Mucosa of descending colon (tissue), 3 donors: Measurements from ENCODE around the gene KCNH8. TPM values are rescaled to one million over a fixed set of nuclear protein-coding genes. Genes with fewer than 3 reads are reported as not detected.
A peak's percentile ranks its signal among the peaks of the same experiment; 100 is the strongest.
"Not testable (repeated sequence)": the region's sequence is repeated elsewhere in the genome, so short reads cannot be mapped to it uniquely, and the experiment has no call there.

Experiments used
- ATAC-seq: fragments of 200-7000 bp; cut with Tn5 transposase; one replicate; pipeline ENCODE4 v1.9.1; 2020; ENCODE audit warnings: mild to moderate bottlenecking, moderate library complexity
- DNase-seq, 3 donors: peaks; one replicate each; pipeline ENCODE4 v3.0.0-alpha.2; 2020
- H3K36me3 ChIP-seq: fragments of 200-600 bp; one replicate; pipeline ENCODE4 v1.8.0; 2021; ENCODE audit warnings: low read depth, mild to moderate bottlenecking
- H3K4me1 ChIP-seq: fragments of 200-600 bp; one replicate; pipeline ENCODE4 v1.8.0; 2021; ENCODE audit warnings: low read depth, mild to moderate bottlenecking
- H3K4me3 ChIP-seq: fragments of 200-600 bp; one replicate; pipeline ENCODE4 v1.8.0; 2021; ENCODE audit warnings: mild to moderate bottlenecking
- H3K9me3 ChIP-seq: fragments of 200-600 bp; one replicate; pipeline ENCODE4 v1.8.0; 2021; ENCODE audit warnings: mild to moderate bottlenecking
- CTCF ChIP-seq: fragments of 200-600 bp; IDR thresholded peaks from one replicate; pipeline ENCODE4 v1.8.0; 2022; ENCODE audit warnings: antibody characterized with exemption, mild to moderate bottlenecking
- intact Hi-C, 2 donors: fragments of 100-400 bp; cut with DNase I in 1 of 2; cut with micrococcal nuclease in 1 of 2; formaldehyde crosslinking; loops; one replicate each; pipeline versions ENCODE4 v1.11.0 to v1.11.1; 2022; cut with DNase I, micrococcal nuclease
- total RNA-seq, 3 donors: library from RNA; stranded (reverse); fragmentation: NEBNext Ultra II Directional in 2 of 3; extraction: Animal tissue kit (Norgen Biotek cat#: 25700) in 2 of 3; gene quantifications; one replicate each; pipeline versions ENCODE4 v1.2.1 to v1.2.4, GENCODE V29; 2021 to 2023
- donor health status: DM: no; HTN: no; CAD: no; lungs with moderate emphysema.
- donor health status: DM: no; HTN: no; CAD: no.
- donor health status: DM: no; HTN: yes; CAD: no.

The KCNH8 gene
- total RNA-seq, 3 donors from 2014 or later = 1.0 to 1.3 (median 1.1) TPM

DNA sequence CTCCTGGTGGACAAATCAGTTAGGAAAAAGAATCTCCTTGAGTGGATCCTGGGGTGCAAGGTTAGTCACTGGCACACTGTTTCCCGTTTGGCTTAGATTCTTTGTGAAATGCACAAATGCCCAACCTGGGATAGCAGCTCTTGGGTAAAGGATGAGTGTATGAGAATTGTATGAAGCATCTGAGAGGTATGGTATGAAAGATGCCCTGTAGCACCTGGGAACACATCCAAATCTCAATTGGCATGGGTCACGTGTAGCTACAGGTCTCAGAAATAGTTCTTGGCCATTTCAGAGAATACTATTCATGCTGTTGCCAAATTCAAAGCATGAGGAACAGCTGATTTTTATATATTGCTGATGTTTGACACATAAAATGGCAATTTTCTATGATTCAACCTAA lies 84.3 kb downstream of the KCNH8 start:
- Histone ChIP-seq H3K4me1 (no peaks in the 10 kb centered on the region), H3K4me3 (no peak overlapping the region), H3K9me3 (no peaks in the 10 kb centered on the region), H3K36me3 (no peaks in the 10 kb centered on the region)
- ATAC-seq (no peak), DNase-seq (no peak)
- intact Hi-C loops = no loop called here
- no peak for TF ChIP-seq CTCF

- H3K36me3 ChIP-seq, H3K4me1 ChIP-seq, H3K9me3 ChIP-seq, intact Hi-C loops, H3K4me3 ChIP-seq, ATAC-seq: not testable (repeated sequence)
- peak in 1 of 3 donors; percentile 39 for DNase-seq
Observed at GRCh38 chr3:19233882-19234784, 85.8 kb downstream of the KCNH8 start.

DNA sequence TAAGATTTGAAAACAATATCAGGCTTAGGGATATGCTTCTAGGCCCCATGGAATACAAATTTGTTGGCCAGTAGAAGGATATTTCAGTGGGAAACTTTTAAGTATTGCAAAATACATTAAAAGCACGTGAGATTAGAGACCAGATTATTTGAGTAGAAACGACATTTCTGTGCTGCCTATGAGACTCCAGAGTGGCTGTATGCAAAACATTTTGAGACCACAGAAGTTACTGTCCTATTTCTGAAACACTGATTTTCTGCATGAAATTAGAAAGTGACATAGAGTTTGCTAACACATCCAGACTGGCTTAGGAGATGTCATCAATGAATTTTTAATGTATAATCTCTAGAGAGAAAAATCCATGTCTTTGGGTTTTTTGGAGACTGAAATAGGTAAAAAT lies 99.8 kb downstream of the KCNH8 start:
- H3K4me1 ChIP-seq = no peaks in the 10 kb centered on the region
- DNase-seq (no peak), ATAC-seq (no peak)
- no peaks in the 10 kb centered on the region for H3K9me3 ChIP-seq
- intact Hi-C loops = no loop called here
- no peak for TF ChIP-seq CTCF
- H3K4me3 ChIP-seq = no peak overlapping the region
- no peaks in the 10 kb centered on the region for H3K36me3 ChIP-seq

DNA sequence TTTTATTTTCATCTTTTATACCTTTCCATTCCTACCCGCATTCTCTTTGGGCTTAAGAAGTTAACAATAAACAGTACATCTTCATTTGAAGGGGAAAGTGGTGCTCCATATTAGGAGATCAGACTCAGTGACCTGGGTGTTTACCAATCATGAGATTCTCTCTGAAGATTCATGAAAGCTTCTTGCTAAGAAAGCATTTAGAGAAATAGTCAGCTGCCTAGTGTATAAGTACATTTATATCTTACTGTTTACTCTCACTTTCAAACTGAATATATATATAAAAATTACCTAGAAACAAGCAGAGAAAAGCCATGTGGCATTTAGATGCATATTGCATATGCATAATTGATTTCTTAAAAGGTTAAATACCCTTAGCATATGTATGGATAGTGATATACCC lies 100.5 kb downstream of the KCNH8 start:
- ATAC-seq (no peak), DNase-seq (no peak)
- TF ChIP-seq CTCF = no peak
- H3K4me1 ChIP-seq = no peaks in the 10 kb centered on the region
- H3K9me3 ChIP-seq = no peaks in the 10 kb centered on the region
- intact Hi-C loops = no loop called here
- no peak overlapping the region for H3K4me3 ChIP-seq
- no peaks in the 10 kb centered on the region for H3K36me3 ChIP-seq

- no peak for TF ChIP-seq CTCF
- H3K9me3 ChIP-seq = peaks cover 2% of the 10 kb centered on the region
- H3K4me3 ChIP-seq = no peak overlapping the region
- no peaks in the 10 kb centered on the region for H3K4me1 ChIP-seq
- no peak for DNase-seq
- intact Hi-C loops = no loop called here
- H3K36me3 ChIP-seq = no peaks in the 10 kb centered on the region
- no peak for ATAC-seq
Observed at GRCh38 chr3:19250959-19251610, 102.8 kb downstream of the KCNH8 start.

GRCh38 chr3:19254189-19254588 lies 105.9 kb downstream of the KCNH8 start:
- ATAC-seq (no peak), DNase-seq (no peak)
- Histone ChIP-seq H3K36me3 (no peaks in the 10 kb centered on the region), H3K4me1 (no peaks in the 10 kb centered on the region), H3K4me3 (no peak overlapping the region), H3K9me3 (peaks cover 2% of the 10 kb centered on the region)
- intact Hi-C loops = no loop called here
- TF ChIP-seq CTCF = no peak
